ENCODE data around the gene MPST.

The MPST gene

DNA sequence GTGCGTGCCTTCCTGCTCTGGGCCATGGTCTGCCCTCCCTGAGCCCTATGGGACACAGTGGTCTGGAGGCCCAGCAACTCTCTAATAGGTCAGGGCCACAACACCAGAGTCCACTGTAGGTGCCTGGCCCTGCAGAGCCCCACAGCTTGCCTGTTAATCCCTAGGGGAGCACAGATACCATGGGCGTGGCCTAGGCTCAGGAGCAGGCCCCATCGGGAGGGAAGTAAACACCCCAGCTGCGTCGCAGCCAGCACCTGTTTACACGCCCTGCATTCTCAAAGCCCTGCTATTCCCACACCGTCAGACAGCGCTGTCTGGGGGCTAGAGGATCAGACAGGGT, 34.5 kb downstream of the MPST start:
- H3K4me1 Mint-ChIP-seq = peaks cover 7% of the 10 kb centered on the region
- ATAC-seq (no peak), DNase-seq (no peak)
- H3K36me3 Mint-ChIP-seq (ENCODE audit: low read depth) = peaks cover 5% of the 10 kb centered on the region
- no peak overlapping the region for H3K4me3 Mint-ChIP-seq
- H3K9me3 Mint-ChIP-seq = no peaks in the 10 kb centered on the region
- H3K27me3 Mint-ChIP-seq = no peaks in the 10 kb centered on the region
- no peak overlapping the region for H3K27ac Mint-ChIP-seq

DNA sequence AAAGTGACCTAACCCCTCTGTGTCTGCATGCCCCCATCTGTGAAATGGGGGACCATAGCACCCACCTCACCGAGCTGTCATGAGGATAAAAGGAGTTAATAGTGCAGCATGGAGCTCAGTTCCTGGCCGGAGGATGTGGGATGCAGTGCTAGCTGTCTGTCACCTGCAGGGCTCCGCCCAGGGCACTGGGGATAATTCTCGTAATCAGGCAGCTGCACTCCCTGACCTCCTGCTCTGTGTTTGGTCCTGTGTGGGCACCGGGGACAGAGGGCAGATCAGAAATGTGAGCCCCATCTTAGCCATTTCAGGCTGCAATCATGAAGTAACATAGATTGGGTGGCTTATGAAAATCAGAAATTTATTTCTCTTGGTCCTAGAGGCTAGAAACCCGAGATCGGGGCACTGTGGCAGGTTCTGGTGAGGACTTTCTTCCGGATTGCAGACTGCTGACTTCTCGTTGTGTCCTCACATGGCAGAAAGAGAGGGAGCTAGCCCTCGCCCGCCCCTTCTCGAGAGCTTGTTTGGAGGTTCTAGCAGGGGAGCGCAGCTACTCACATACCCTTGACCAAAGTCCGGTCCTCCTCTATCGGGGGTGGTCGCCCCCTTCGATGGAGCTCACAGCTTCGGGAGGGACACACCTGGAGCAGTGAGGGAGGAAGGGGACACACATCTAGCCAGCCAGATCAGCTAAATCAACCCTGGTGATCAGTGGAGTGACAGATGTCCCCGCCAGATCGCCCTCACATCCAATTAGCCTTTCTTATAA, 35.2 kb downstream of the MPST start:
- Mint-ChIP-seq H3K4me3 (no peak overlapping the region), H3K27me3 (no peaks in the 10 kb centered on the region), H3K36me3 (ENCODE audit: low read depth) (peaks cover 5% of the 10 kb centered on the region), H3K9me3 (no peaks in the 10 kb centered on the region), H3K4me1 (peaks cover 9% of the 10 kb centered on the region), H3K27ac (no peak overlapping the region)
- ATAC-seq (no peak), DNase-seq (no peak)

DNA sequence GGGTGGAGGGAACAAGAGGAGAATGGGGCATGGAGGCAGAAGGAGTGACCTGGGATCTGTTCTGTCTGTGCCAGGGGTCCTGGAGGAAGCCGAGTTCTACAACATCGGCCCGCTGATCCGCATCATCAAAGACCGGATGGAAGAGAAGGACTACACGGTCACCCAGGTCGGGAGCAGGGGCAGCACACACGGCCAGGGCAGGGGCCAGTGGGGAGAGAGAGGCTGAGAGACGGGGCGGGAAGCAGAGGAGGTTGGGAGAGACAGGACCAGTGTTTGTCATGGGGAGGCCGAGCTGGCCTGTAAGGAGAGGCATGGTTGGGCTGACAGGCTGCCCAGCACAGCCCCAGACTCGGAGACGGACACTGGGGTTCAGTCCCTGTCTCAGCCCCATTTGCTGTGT, 36.7 kb downstream of the MPST start:
- DNase-seq = no peak
- H3K9me3 Mint-ChIP-seq = no peaks in the 10 kb centered on the region
- no peak overlapping the region for H3K27ac Mint-ChIP-seq
- H3K27me3 Mint-ChIP-seq = no peaks in the 10 kb centered on the region
- peaks cover 5% of the 10 kb centered on the region for H3K36me3 Mint-ChIP-seq (ENCODE audit: low read depth)
- no peak overlapping the region for H3K4me3 Mint-ChIP-seq
- H3K4me1 Mint-ChIP-seq = peaks cover 22% of the 10 kb centered on the region
- no peak for ATAC-seq

DNA sequence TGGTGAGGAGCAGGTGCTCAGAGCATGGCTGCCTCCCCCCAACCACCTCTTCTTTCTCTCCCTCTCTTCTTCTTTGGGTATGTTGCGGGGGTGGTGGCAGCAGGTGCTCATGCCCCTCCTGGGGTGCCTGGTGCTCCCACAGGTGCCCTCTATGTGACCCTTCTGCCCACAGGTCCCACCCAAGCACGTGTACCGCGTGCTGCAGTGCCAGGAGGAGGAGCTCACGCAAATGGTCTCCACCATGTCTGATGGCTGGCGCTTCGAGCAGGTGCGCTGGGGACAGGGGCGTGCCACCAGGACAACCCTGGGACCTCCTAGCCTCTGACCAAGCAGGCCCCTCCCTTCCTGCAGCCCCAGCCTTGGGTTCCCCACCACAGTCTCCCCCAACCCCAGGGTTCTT, 37.7 kb downstream of the MPST start:
- no peaks in the 10 kb centered on the region for H3K9me3 Mint-ChIP-seq
- H3K36me3 Mint-ChIP-seq (ENCODE audit: low read depth) = peaks cover 5% of the 10 kb centered on the region
- H3K4me1 Mint-ChIP-seq = peaks cover 29% of the 10 kb centered on the region
- no peaks in the 10 kb centered on the region for H3K27me3 Mint-ChIP-seq
- DNase-seq (no peak), ATAC-seq (no peak)
- H3K4me3 Mint-ChIP-seq = no peak overlapping the region
- no peak overlapping the region for H3K27ac Mint-ChIP-seq

DNA sequence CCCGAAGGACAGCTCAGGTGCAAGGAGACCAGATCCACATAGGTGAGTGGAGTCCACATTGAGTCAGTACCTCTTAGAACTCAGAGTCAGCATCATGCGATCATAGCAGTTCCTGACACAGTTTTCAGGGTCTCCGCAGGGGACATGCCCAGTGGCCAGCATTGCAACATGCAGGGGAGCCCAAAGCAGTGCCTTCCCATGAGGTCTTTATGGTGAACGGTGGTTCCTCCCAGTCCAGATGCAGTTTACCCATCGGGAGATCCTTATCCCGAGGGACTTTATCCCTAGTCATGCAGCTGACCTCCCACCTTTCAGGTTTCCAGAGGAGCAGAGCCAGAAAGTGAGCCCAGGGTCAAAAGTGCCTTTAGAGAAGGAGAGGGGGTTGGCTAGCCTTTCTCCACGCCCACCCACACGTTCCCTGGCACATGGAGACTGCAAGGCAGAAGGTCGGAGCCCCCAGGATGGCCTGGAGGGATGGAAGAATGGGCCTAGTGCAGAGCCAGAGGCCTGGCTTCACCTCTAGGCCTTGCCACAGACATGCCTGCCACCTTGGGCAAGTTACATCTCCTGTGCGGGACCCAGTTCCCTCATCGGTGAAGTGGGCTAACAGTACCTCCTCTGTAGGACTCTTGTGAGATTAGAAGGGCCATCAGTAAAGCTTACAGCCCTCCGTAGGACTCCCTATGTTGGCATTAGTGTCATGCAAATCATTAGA, 38.4 kb downstream of the MPST start:
- peaks cover 5% of the 10 kb centered on the region for H3K36me3 Mint-ChIP-seq (ENCODE audit: low read depth)
- H3K4me3 Mint-ChIP-seq = no peak overlapping the region
- peaks cover 24% of the 10 kb centered on the region for H3K4me1 Mint-ChIP-seq
- no peaks in the 10 kb centered on the region for H3K9me3 Mint-ChIP-seq
- DNase-seq = no peak
- H3K27me3 Mint-ChIP-seq = no peaks in the 10 kb centered on the region
- no peak overlapping the region for H3K27ac Mint-ChIP-seq
- no peak for ATAC-seq

DNA sequence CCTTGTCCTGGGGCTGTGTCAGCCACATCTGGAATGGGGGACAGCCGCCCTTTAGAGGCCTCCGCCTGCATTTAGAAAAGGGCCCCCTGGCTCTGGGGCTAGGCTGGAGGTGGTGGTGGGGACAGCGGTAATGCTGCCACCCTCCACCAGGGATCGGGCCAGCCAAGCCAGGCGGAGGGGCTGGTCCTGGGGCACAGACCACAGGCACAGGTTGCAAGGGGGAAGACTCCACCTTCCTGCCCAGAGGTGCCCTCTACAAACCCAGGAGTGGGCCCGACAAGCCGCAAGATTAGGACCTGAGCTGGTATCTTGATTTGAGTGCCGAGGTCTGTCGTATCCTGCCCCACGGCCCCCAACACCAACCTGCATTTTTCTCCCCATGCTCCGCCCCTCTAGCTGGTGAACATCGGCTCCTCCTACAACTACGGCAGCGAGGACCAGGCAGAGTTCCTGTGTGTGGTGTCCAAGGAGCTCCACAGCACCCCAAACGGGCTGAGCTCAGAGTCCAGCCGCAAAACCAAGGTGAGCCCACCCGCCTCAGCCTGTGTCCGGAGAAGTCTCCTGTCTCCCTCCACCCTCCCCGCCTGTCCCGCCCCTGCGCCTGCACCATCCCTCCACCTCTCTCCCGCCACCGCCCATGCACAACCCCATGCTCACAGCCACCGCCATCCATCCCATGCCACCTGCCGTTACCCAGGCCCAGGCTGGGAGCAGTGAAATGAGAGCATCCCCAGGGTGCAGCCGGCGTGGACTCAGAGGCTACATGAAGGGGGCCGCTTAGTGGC, 39.6 kb downstream of the MPST start:
- Mint-ChIP-seq H3K27me3 (no peaks in the 10 kb centered on the region), H3K4me1 (peaks cover 24% of the 10 kb centered on the region), H3K9me3 (no peaks in the 10 kb centered on the region), H3K4me3 (no peak overlapping the region), H3K27ac (no peak overlapping the region), H3K36me3 (ENCODE audit: low read depth) (peaks cover 5% of the 10 kb centered on the region)
- no peak for DNase-seq
- no peak for ATAC-seq

DNA sequence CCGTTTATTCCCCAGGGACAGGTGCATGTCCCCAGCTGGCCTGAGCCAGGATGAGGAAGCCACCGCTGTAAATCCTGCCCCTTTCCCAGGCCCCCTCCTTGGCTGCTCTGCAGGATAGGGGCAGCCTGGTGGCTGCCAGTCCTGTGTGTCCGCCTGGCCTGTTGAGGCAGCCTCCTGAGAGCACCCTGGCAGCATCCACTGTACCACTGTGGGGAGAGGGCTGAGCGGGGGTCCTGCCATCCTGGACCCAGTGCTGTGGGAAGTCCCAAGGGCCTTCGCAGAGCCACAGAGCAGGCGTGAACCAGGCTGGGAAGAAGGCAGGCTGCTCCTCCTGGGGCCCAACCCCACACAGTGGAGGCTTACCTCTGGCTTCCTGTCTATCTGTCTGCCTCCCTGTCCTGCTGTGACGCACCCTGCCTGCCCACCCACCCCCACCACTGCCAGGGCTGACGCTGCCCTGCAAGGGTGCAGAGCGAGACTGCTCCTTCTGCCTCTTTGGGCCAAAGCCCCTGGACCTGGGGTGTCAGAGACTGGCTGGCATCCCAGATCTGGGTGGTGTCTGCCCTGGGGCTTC, 40.4 kb downstream of the MPST start:
- DNase-seq = peak; percentile 25
- peaks cover 5% of the 10 kb centered on the region for H3K36me3 Mint-ChIP-seq (ENCODE audit: low read depth)
- H3K9me3 Mint-ChIP-seq = no peaks in the 10 kb centered on the region
- peak; percentile 27 for ATAC-seq
- H3K4me1 Mint-ChIP-seq = peaks cover 24% of the 10 kb centered on the region
- H3K27me3 Mint-ChIP-seq = no peaks in the 10 kb centered on the region
- H3K4me3 Mint-ChIP-seq = no peak overlapping the region
- no peak overlapping the region for H3K27ac Mint-ChIP-seq

DNA sequence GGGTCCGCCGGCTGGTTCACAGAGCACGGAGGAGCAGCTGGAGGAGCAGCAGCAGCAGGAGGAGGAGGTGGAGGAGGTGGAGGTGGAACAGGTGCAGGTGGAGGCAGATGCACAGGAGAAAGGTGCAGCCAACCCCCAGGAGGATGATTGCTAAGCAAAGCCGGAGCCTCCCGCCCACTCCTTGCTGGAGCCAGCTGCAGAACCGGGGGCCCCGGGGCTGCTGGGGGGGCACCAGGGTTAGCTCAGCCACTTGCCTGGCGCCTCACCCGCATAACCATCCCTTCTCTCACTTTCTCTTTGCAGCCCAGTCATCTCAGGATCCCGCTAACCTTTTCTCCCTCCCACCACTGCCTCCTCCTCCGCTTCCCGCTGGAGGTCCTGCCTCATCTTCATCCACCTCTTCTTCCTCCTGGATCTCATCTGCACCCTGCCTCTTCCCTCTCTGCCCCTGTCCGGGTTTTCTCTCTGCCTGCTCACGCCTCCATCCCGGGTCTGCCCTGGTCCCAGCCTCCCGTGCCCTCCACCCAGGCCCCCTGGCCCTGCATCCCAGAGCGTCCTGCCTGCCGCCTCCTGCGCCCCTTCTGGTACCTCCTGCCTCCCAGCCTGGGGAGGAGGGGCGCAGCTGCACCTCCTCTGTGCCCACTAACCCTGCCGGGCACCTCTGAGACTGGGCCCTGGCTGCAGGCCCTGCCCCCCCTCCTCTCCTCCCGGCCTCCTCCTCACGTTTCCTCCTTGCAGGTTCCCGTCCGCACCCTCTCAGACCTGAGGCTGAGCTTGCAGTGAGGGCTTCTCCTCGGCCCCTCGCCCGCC, 41.5 kb downstream of the MPST start:
- Mint-ChIP-seq H3K36me3 (ENCODE audit: low read depth) (peaks cover 5% of the 10 kb centered on the region), H3K27ac (no peak overlapping the region), H3K9me3 (no peaks in the 10 kb centered on the region), H3K27me3 (no peaks in the 10 kb centered on the region), H3K4me3 (peak overlapping the region; percentile 38), H3K4me1 (peaks cover 24% of the 10 kb centered on the region)
- ATAC-seq (peak; percentile 77), DNase-seq (peak; percentile 71)

DNA sequence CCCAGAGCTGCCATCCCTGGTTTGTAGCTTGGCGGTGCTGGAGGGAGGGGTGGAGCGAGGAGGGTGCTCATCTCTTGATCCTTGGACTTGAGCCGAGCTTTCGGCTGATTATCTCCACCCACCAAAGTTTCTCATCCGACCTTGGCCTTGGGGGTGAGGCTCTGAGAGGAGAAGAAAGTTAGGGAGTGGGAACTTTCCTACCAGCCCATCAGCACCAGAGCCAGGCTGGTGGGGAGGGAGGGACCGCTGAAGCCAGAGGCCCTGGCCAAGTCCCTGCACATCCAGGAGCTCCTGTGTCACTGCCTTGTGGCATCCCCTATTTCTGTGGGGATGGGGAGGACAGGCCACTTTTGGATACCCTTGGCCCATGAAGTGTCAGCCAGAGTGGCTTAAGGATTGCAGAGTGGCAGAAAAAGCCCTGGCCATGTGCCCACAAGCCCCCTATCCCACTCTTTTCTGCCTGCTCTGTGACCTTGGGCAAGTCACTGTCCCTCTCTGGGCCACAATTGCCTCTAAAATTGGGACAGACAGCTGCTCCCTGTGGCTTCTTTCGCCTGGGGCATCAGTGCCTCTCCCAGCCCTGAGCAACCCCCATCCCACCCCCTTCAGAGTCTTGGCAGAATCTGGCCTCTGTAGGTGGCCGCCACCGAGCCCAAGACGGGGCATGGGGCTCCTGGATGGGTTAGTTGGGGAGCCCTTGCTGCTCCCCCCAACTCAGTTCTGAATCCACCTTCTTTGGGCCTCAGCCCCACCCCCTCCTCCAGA, 42.3 kb downstream of the MPST start:
- no peaks in the 10 kb centered on the region for H3K27me3 Mint-ChIP-seq
- H3K27ac Mint-ChIP-seq = no peak overlapping the region
- no peaks in the 10 kb centered on the region for H3K9me3 Mint-ChIP-seq
- no peak overlapping the region for H3K4me3 Mint-ChIP-seq
- peaks cover 24% of the 10 kb centered on the region for H3K4me1 Mint-ChIP-seq
- peaks cover 6% of the 10 kb centered on the region for H3K36me3 Mint-ChIP-seq (ENCODE audit: low read depth)
- ATAC-seq (no peak), DNase-seq (no peak)

DNA sequence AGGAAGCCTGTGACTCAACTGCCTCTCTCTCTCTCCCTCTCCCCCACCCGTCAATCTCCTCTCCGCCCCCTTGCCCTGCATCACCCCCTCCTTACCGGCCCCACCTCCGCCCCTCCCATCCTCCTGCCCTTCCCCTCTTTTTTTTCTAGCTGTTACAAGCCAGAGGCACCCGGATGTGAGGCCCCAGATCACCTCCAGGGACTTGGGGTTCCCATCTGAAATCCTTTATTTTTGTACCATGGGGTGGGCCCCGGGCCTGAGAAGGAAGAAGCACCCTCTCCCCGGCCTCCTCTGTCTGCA, 42.8 kb downstream of the MPST start:
- peaks cover 24% of the 10 kb centered on the region for H3K4me1 Mint-ChIP-seq
- no peak for DNase-seq
- H3K9me3 Mint-ChIP-seq = no peaks in the 10 kb centered on the region
- peaks cover 1% of the 10 kb centered on the region for H3K36me3 Mint-ChIP-seq (ENCODE audit: low read depth)
- no peak overlapping the region for H3K27ac Mint-ChIP-seq
- H3K4me3 Mint-ChIP-seq = no peak overlapping the region
- ATAC-seq = no peak
- H3K27me3 Mint-ChIP-seq = no peaks in the 10 kb centered on the region

DNA sequence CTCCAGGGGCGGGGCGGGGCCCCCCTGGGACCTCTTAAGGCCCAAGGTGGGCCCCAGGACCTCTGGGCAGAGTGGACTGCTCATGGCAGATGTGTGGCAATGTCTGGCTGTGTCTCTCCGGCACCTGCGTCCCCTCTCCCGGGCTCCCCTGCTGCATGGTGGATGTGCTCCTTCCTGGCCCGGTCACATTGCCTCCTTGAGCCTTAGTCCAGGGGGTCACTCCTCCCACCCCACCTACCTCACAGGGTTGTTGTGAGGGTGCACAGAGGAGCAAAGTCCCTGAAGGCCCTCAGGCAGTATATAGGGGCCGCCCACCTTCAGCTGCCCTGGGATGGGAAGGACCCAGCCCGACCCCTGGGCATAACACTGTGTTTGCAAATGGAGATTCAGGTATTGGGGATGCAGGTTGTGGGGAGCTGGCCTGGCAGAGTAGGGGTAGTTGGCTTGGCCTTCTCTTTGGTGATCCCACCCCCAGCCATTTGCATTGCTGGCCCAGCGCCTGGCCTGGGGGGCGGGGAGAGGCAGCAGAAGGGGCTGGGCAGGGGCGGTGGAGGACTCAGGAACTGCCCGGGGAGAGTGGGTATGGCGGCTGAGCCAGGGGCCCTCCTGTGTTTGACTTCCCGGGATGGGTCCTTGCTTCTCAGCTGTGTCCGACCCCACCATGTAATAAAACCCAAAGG, 43.3 kb downstream of the MPST start:
- DNase-seq (no peak), ATAC-seq (no peak)
- Mint-ChIP-seq H3K36me3 (ENCODE audit: low read depth) (peaks cover 1% of the 10 kb centered on the region), H3K27ac (no peak overlapping the region), H3K9me3 (no peaks in the 10 kb centered on the region), H3K27me3 (peaks cover 3% of the 10 kb centered on the region), H3K4me1 (peaks cover 24% of the 10 kb centered on the region), H3K4me3 (no peak overlapping the region)

DNA sequence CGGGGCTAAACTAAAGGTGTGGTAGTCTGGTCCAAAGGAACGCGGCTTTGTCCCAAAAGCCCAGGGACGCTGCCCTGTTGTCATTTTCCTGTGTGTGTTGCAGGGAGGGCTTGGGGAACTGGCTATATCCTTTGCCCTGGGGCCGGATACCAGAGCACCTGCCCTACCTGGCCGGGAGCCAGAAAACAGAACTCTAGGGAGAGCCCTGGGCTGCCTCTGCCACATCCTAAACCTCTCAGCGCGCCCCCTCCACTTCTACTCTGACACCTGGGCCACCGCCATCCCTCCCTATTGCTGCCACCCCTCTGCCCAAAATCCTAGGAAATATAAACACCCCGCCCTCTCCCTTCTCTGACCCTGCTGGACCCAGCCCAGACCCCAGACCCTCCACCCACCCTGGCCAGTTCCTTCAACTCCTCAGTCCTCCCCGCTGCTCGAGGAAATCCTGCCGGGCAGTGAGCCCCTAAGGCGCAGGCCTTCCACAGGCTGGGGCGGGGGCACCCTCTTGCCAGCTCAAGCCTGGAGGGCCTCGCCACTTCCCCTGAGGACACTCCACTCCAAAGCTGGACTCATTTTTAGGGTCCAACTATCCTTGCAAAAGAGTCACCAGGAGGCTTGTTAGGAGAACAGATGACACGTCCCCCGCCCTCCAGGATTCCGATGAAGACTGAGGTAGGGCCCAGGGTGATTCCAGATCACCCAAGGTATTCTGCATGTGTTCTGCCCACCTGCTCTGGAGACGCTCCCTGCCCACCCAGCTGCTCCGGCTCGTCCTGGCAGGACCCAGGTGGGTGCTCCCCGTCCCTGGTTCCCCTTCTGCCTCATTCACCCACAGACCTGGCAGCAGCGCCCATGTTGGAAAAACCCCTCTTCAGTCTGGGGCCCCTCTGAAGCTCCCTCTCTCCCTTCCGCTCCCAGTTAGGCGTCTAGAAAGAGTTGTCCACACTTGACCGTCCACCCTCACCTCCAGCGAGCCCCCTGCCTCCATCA, 44.2 kb downstream of the MPST start:
- H3K9me3 Mint-ChIP-seq = no peaks in the 10 kb centered on the region
- peaks cover 1% of the 10 kb centered on the region for H3K36me3 Mint-ChIP-seq (ENCODE audit: low read depth)
- DNase-seq (no peak), ATAC-seq (no peak)
- H3K4me1 Mint-ChIP-seq = peaks cover 24% of the 10 kb centered on the region
- H3K27ac Mint-ChIP-seq = no peak overlapping the region
- H3K4me3 Mint-ChIP-seq = no peak overlapping the region
- H3K27me3 Mint-ChIP-seq = peaks cover 8% of the 10 kb centered on the region

Measured in activated naive CD8-positive, alpha-beta T cell treated with anti-CD3 and anti-CD28 coated beads, Interleukin-2, amount 50 U/mL, for 24 hours (primary cell).